HG02840 (cell line): ENCODE results near the gene PCNA.

Experiments
- ATAC-seq: cut with Tn5 transposase; IDR thresholded peaks from one replicate; pipeline ENCODE4 v1.9.1; 2021; ENCODE audit warnings: mild to moderate bottlenecking, moderate library complexity, moderate number of reproducible peaks; ENCODE audit not compliant: unreplicated experiment, low FRiP score

The PCNA gene

DNA sequence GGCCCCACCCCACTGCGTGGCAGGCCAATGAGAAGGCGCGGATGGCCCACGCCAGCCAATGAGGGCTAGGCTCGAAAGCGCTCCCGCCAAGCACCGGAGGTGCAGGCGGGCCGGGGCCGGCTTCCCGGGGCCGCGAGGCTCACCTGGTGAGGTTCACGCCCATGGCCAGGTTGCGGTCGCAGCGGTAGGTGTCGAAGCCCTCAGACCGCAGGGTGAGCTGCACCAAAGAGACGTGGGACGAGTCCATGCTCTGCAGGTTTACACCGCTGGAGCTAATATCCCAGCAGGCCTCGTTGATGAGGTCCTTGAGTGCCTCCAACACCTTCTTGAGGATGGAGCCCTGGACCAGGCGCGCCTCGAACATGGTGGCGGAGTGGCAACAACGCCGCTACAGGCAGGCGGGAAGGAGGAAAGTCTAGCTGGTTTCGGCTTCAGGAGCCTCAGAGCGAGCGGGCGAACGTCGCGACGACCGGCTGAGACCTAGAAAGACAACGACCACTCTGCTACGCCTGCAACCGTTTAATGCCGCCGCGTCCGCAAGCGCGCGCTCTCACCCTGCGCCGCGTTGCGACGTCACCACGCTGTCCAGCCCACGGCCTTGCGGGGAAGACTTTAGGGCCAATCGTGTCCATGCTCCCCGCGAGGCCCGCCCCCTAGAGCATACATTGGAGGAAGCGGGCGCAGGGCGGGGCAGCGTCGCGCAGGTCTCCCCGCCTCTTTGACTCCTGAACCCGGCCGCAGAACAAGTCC is at the start of gene PCNA:
Gene PCNA (minus strand): TSS at position 524 of the 750 bp plus-strand sequence. CDS start 160 bp downstream, at position 364.
- peak; percentile 95 for ATAC-seq

GRCh38 chr20:5168651-5169396 is 49.1 kb upstream of the PCNA start:
- no peak for ATAC-seq

DNA sequence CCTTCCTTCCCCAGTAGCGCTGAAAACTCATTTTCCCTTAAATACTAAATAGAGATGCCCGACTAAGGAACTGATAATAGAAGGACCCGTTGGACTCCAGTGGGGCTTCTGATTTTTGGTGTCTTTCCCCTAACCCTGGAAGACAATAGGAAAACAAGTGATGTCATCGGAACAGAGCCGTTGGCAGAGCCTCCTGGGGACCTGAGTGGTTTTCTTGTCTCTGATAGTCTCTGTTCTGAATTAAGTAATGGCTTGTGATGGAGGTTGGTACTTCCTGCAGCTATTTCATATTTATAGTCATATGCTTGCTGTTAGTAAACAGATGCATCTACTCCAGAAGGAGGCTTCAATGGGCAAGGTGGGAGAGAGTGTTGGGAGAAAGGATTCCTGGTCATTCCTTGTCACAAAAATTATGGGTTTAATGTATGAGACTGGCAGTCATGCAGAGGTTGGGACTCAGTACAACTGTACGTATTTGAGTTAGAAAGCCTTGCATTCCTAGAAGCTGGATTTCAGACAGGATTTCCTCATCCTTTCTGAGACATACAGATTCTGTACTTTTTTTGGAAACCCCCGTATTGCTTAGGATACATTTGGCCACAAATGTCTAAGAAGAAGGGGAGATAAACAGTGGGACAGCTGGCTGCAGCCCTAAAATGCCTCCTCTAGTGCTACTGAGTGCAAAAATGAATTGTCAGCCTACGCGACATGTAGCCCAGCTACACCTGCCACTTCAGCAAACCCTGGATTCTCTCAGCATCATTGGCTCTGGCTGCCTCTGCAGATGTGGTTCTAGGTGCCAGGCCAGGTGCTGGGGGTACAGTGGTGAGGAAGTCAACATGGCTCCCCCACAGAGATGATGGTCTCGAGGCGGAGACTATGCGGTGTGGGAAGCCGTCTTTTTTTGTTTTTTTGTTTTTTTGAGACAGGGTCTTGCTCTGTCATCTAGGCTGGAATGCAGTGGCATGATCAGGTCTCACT is 45.2 kb upstream of the PCNA start:
- ATAC-seq, result no peak

- ATAC-seq, result no peak
These were observed 41.9 kb upstream of the PCNA start for GRCh38 chr20:5161536-5162164.

GRCh38 chr20:5160882-5161281 is 41.1 kb upstream of the PCNA start:
- ATAC-seq, result no peak

DNA sequence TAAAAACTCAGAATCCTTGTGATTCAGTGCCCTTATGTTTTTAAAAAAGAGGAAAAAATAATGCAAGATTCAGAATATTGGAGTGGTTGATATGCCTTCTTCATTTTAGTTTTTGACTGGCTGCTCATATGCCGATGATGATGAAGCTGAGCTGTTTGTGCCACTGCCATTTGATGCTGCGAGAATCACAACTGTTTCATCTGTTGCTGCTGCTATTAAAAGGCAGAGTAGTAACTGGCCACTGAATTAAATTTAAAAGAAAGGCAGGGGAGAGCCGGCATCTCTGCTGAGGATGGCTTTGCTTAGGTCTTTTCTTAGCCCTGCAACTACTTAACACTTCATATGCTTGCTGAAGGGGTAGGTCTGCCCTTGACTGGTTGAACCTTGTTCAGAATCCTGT is 40.2 kb upstream of the PCNA start:
- no peak for ATAC-seq

GRCh38 chr20:5156675-5157448 is 37.1 kb upstream of the PCNA start:
- no peak for ATAC-seq

- ATAC-seq, result no peak
These were observed 35.6 kb upstream of the PCNA start for GRCh38 chr20:5155404-5155803.

GRCh38 chr20:5154543-5154925 is 34.8 kb upstream of the PCNA start:
- no peak for ATAC-seq

- ATAC-seq, result no peak
These were observed 34.1 kb upstream of the PCNA start for GRCh38 chr20:5153612-5154542.

DNA sequence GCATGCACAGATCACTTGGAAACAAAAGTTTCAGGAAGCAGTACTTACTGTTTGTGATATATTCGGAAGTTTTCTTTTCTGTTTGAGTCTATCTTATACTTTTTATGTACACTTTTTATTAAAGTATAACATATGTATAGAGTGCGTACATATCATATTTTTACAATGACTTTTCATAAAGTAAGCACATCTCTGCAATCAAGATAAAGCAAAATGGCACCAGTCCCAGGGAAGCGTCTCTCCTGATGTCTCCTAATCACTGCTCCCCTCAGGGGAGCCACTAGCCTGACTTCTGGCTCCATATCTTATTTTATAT is 33.4 kb upstream of the PCNA start:
- no peak for ATAC-seq

DNA sequence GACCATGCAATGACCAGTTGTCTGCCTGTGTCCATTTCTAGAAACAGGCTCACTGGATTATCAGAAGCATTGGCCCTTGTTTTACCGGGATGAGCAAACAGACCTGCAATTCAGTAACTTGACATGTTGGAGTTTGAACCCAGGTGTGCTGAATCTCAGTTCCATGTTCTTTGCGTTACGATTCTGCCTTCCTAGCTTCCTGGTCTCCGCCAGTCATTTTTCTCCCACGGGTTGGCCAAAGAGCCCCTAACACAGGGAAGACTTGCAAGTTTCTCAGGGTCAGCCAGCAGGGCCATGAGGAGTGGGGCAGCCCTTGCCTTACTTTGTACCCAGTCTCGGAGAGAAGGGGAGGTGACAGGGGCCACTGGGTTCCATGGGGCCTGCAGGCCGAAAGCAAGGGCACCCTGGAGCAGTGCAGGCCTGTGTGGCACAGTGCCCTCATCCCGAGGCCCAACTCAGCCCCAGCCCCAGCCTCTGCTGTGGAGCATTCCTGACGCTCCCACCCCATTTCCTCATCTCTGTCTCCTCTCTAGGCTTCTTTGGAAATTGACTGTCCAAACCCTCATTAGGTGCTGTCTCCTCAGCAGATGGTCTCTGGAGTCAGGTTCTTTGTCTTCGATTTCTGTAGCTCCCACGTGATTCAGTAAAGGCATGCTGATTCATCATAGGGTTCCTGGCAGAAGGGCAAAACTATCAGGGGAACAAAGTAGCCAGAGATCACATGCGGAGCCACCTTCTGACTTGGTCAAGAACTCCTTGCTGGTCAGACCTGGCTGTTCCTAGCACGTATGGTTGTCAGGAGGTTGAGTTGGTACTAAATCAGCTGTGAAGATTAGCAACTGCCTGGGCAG is 30.7 kb upstream of the PCNA start:
- no peak for ATAC-seq

GRCh38 chr20:5149892-5150225 is 30.1 kb upstream of the PCNA start:
- no peak for ATAC-seq

DNA sequence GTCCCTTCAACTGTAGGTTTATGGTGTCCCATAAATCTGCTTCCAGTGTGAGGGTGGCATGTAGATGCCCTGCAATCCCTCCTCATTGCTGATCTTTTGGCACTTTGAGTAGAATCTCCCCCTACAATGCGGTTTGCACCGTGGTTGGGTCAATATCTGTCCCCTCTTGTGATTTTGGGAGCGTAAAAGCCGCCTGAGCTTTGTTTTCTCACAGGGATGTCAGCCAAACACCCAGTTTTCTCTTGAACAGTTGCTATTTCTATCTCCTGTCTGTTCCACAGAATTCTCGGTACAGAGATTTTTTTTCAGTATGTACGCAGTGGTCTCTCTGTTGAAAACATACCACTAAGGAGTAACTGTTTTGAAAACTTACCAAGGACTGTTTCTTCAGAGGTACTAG is 28.8 kb upstream of the PCNA start:
- ATAC-seq, result no peak

DNA sequence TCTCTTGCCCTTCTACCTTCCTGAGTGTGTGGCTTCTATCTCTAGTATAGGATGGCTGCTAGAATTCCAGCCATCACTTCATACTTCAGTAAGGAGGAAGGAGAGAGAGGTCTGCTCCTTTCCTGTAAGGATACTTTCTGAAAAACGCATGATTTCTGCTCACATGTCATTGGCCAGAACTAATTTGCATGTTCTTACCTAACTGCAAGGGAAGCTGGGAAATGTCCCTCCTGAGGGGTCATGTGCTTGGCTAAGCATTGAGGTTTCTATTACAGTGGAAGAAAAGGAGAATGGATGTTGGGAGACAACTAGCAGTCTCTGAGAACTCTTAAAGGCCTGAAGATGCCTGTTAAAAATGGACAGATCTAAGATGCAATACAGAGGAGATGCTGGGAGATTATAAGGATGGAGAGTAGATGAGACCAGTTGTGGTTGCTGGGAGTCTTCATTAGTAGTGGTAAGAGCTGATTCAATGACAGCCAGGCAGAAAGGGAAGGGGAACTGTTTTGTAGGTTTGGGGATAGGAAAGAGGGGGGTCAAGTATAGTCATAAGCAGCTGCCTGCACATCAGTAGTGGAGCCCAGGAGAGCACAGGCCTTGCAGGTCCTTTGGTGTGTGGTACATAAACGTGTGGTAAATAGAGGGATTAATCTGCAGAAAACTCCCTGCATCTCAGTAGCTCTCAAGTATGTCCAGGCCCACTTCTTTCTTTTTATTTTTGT is 27.3 kb upstream of the PCNA start:
- no peak for ATAC-seq

DNA sequence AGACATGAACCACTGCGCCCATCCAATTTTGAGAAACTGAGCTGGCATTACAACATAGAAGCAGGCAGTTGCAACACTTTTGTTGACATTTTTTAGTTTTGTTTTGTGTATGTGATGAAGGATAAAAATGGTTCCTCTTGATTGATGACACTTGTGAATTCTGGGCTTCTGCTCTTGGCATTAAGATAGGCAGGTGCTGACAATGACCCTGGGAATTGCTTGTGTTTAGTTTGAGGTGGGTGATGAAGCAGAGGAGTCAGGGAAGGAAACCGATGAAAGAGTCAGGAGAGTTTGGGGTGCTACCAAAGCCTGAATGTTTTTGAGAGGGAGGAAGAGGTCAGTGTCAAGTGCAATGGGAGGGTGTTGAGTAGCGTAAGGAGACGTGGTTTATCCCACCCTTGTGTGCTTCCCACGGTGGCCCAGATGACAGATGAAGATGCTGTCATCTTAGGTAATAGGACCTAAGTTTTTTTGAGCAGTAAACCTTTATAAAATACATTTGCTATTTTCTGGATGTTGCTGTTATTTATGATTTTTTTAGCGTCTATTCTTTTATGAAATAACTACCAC is 26.4 kb upstream of the PCNA start:
- no peak for ATAC-seq
